GM12878 (cell line): ENCODE data around the gene ABCC11. TPM values are rescaled to one million over a fixed set of nuclear protein-coding genes. Genes with fewer than 3 reads are reported as not detected.
A peak's percentile ranks its signal among the peaks of the same experiment; 100 is the strongest.

Experiments used
- ATAC-seq: fragments of 200-7000 bp; cut with Tn5 transposase; 3 replicates; pipeline ENCODE4 v1.9.1; 2020; ENCODE audit warnings: mild to moderate bottlenecking, moderate library complexity
- BruUV-seq: library from RNA; stranded (reverse); fragments of 400-500 nt; replicated peaks from 2 replicates; lab custom pipeline; 2021; lab: Mats Ljungman, UMichigan
- CTCF ChIA-PET: fragments of 300-600 bp; sonication (Branson Sonifier 250); formaldehyde crosslinking; extraction: SDS; loops from one replicate; lab custom pipeline; 2021; ENCODE audit warnings: inconsistent platforms; lab: Yijun Ruan, JAX
- POLR2A ChIA-PET: fragments of 350-600 bp; formaldehyde crosslinking; extraction: SDS; loops from one replicate; lab custom pipeline; 2021; ENCODE audit warnings: inconsistent platforms; lab: Charles Lee
- RAD21 ChIA-PET: fragments of 300-600 bp; sonication (Branson Sonifier 250); formaldehyde crosslinking; loops from one replicate; lab custom pipeline; 2023; ENCODE audit warnings: antibody characterized with exemption; ENCODE audit not compliant: unreplicated experiment; lab: Charles Lee
- SMC1A ChIA-PET: fragments of 300-600 bp; sonication (Branson Sonifier 250); formaldehyde crosslinking; loops from one replicate; lab custom pipeline; 2023; ENCODE audit not compliant: unreplicated experiment, uncharacterized antibody; lab: Charles Lee
- DNase-seq: peaks from one replicate; pipeline ENCODE4 v3.0.0-alpha.2; 2011; ENCODE audit warnings: low read depth, low spot score
- FAIRE-seq: peaks from 3 replicates; lab custom pipeline; 2011; peaks lifted over from hg19 to GRCh38; lab: Jason Lieb, UNC
- H2AFZ ChIP-seq: 2 replicates; pipeline ENCODE4 v1.6.0; 2011; ENCODE audit warnings: low read depth, low read length, control low read depth; ENCODE audit not compliant: control insufficient read depth
- H3K27ac ChIP-seq: 2 replicates; pipeline ENCODE4 v1.5.1; 2011; ENCODE audit warnings: control low read depth; ENCODE audit not compliant: control insufficient read depth, insufficient read depth
- H3K27me3 ChIP-seq, 2 experiments: replicated peaks in 1 of 2; 2 replicates each; pipeline versions ENCODE4 v1.6.0 to v1.6.1; 2011; ENCODE audit warnings: low read length in 1 of 2; ENCODE audit not compliant: control insufficient read depth in 2 of 2, insufficient read depth in 2 of 2
- H3K36me3 ChIP-seq, 2 experiments: 2 replicates each; pipeline ENCODE4 v1.5.1; 2011; ENCODE audit warnings: low read length in 1 of 2; ENCODE audit not compliant: control insufficient read depth in 2 of 2, insufficient read depth in 2 of 2
- H3K4me1 ChIP-seq: 2 replicates; pipeline ENCODE4 v1.6.1; 2011; ENCODE audit warnings: mild to moderate bottlenecking, low read length, moderate library complexity, mixed read lengths; ENCODE audit not compliant: control insufficient read depth, insufficient read depth
- H3K4me2 ChIP-seq: 2 replicates; pipeline ENCODE4 v1.6.0; 2011; ENCODE audit warnings: control low read depth; ENCODE audit not compliant: control insufficient read depth, insufficient read depth
- H3K4me3 ChIP-seq: fragments of 200-600 bp; sonication (generic); 2 replicates; pipeline ENCODE4 v1.5.1; 2016
- H3K79me2 ChIP-seq: 2 replicates; pipeline ENCODE4 v1.6.0; 2011; ENCODE audit warnings: low read length; ENCODE audit not compliant: control insufficient read depth, insufficient read depth
- H3K9ac ChIP-seq: 2 replicates; pipeline ENCODE4 v1.8.0; 2011; ENCODE audit warnings: low read length, control low read depth, mixed read lengths; ENCODE audit not compliant: control insufficient read depth, insufficient read depth
- H3K9me3 ChIP-seq: replicated peaks from 3 replicates; pipeline ENCODE4 v1.5.1; 2011; ENCODE audit warnings: mild to moderate bottlenecking, low read length; ENCODE audit not compliant: control insufficient read depth, insufficient read depth
- H4K20me1 ChIP-seq: 2 replicates; pipeline ENCODE4 v1.6.0; 2011; ENCODE audit not compliant: control insufficient read depth, insufficient read depth
- CHD4 ChIP-seq: fragments of 200-600 bp; sonication (generic); IDR thresholded peaks from 2 replicates; pipeline ENCODE4 v1.6.1; 2016; ENCODE audit warnings: mild to moderate bottlenecking
- GABPA ChIP-seq: IDR thresholded peaks from 2 replicates; pipeline ENCODE4 v1.6.1; 2014; ENCODE audit warnings: antibody characterized with exemption, low read depth, mild to moderate bottlenecking, inconsistent platforms
- HDGF ChIP-seq: fragments of 450-650 bp; IDR thresholded peaks from 2 replicates; pipeline ENCODE4 v1.6.1; 2016; ENCODE audit warnings: antibody characterized with exemption
- IKZF1 ChIP-seq: fragments of 450-650 bp; conservative IDR thresholded peaks from 2 replicates; pipeline ENCODE4 v1.6.1; 2017; ENCODE audit warnings: antibody characterized with exemption, mild to moderate bottlenecking
- IKZF2 ChIP-seq, 2 experiments: fragments of 450-650 bp; IDR thresholded peaks; 2 replicates each; pipeline ENCODE4 v1.6.1; 2017; ENCODE audit warnings: mild to moderate bottlenecking in 2 of 2, moderate library complexity in 2 of 2
- IRF4 ChIP-seq: IDR thresholded peaks from 2 replicates; pipeline ENCODE4 v1.6.1; 2011; ENCODE audit warnings: low read depth, low read length
- NFYA ChIP-seq: IDR thresholded peaks from 2 replicates; pipeline ENCODE4 v1.6.1; 2011; ENCODE audit warnings: low read depth, mild to moderate bottlenecking, low read length, improper control_type of control experiment, borderline replicate concordance
- PAX8 ChIP-seq: fragments of 450-650 bp; IDR thresholded peaks from 2 replicates; pipeline ENCODE4 v1.6.1; 2017; ENCODE audit warnings: mild to moderate bottlenecking, moderate library complexity
- POLR2AphosphoS2 ChIP-seq: IDR thresholded peaks from 2 replicates; pipeline ENCODE4 v1.6.1; 2011; ENCODE audit warnings: low read depth, mild to moderate bottlenecking, low read length, improper control_type of control experiment, moderate library complexity
- SUZ12 ChIP-seq: fragments of 200-600 bp; sonication (generic); IDR thresholded peaks from one replicate; pipeline ENCODE4 v1.6.1; 2018; ENCODE audit warnings: antibody characterized with exemption, mild to moderate bottlenecking; ENCODE audit not compliant: unreplicated experiment
- TAF1 ChIP-seq: IDR thresholded peaks from 2 replicates; pipeline ENCODE4 v1.6.1; 2011; ENCODE audit warnings: mild to moderate bottlenecking, low read depth, low read length, borderline replicate concordance
- ZNF217 ChIP-seq: fragments of 450-650 bp; IDR thresholded peaks from 2 replicates; pipeline ENCODE4 v1.6.1; 2017; ENCODE audit warnings: antibody characterized with exemption, mild to moderate bottlenecking
- ZNF24 ChIP-seq: fragments of 450-650 bp; IDR thresholded peaks from 2 replicates; pipeline ENCODE4 v1.6.1; 2017; ENCODE audit warnings: antibody characterized with exemption, mild to moderate bottlenecking
- ZZZ3 ChIP-seq: IDR thresholded peaks from 2 replicates; pipeline ENCODE4 v1.6.1; 2011; ENCODE audit warnings: low read depth; ENCODE audit not compliant: control insufficient read depth, insufficient read length
- WGBS: methylation state at CpG from one replicate; pipeline ENCODE4 v1.1.6; 2016; ENCODE audit warnings: low lambda C conversion rate; ENCODE audit not compliant: insufficient replicate concordance, insufficient coverage; ENCODE audit errors: missing lambda C conversion rate; 5-methylcytosine and 5-hydroxymethylcytosine counted together
- in situ Hi-C: fragments of 300-500 bp; cut with MboI; formaldehyde crosslinking; loops from 9 replicates; pipeline ENCODE4 v1.14.3; 2018; ENCODE audit warnings: mixed read lengths
- intact Hi-C: fragments of 100-400 bp; cut with micrococcal nuclease; formaldehyde crosslinking; loops from one replicate; pipeline ENCODE4 v1.14.2; 2022; ENCODE audit not compliant: unreplicated experiment
- polyA plus RNA-seq, 11 experiments: library from polyadenylated mRNA; depleted of rRNA in 4 of 11; unstranded in 6 of 11; stranded (reverse) in 5 of 11; fragments of >200 nt; fragmentation: Nextera tagmentation in 4 of 11; fragmentation: Illumina TruSeq in 1 of 11; extraction: Ambion mirVana in 4 of 11; extraction: Trizol in 1 of 11; gene quantifications; 1 replicate in 1 of 11; 2 replicates in 10 of 11; pipeline versions ENCODE4 v1.2.1 to v1.2.3, GENCODE V29; 2011 to 2016; ENCODE audit warnings: inconsistent platforms in 2 of 11, missing spikeins in 2 of 11, low read depth in 1 of 11
- total RNA-seq, 4 experiments: library from RNA; depleted of rRNA in 3 of 4; stranded (reverse); fragments of >200 nt in 3 of 4; fragmentation: Illumina TruSeq in 1 of 4; extraction: Trizol in 1 of 4; gene quantifications; 2 replicates each; pipeline versions ENCODE4 v1.2.1 to v1.2.3, GENCODE V29; 2013 to 2021
- TF ChIP-seq, protein P1 (sequence below): fragments of 450-650 bp; IDR thresholded peaks from 2 replicates; pipeline ENCODE4 v1.6.1; 2017; ENCODE audit warnings: mild to moderate bottlenecking, moderate library complexity
- TF ChIP-seq, protein P2 (sequence below): IDR thresholded peaks from 2 replicates; pipeline ENCODE4 v1.6.1; 2011; ENCODE audit warnings: borderline replicate concordance, low read depth, mild to moderate bottlenecking, moderate library complexity, mixed read lengths, low read length; ENCODE audit not compliant: insufficient read depth; ENCODE audit errors: extremely low read length

The ABCC11 gene
- total and polyA plus RNA-seq, 10 of the 15 experiments (the other 5 are each of a cell fraction or from before 2014, with no cell fraction given): 0.04 to 0.20 (median 0.10) TPM; not detected in 6

DNA sequence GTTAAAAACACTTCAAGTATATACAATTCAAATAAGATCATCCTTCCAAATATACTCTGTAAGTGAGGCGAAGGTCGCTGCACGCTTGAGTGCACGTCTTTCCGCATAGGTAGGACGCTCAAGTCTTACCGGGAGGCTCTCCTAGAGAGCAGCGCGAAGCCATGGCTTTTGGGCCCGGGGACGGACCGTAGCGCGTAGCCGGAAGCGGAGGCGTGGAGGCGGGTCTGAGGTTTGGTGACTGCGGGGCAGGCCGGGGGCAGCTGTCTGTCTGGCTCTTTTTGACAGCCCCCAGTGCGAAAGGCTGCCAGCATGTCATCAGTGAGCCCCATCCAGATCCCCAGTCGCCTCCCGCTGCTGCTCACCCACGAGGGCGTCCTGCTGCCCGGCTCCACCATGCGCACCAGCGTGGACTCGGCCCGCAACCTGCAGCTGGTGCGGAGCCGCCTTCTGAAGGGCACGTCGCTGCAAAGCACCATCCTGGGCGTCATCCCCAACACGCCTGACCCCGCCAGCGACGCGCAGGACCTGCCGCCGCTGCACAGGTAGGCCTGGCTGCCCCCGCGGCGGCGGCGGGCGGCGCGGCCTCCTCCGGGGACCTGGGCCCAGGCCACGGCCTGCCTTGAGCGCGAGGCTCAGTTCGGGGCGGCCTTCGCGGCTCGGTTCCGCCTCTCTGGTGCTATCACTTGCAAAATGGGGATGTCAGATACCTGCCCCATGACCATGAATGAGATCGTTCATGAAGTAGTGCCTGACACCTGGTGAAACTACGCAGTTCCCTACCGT lies 3.1 kb downstream of the ABCC11 start, which contains the start of gene LONP2:
Gene LONP2, plus strand, starts transcription at position 221 of the 783 bp plus-strand sequence. Its CDS starts 89 bp downstream, at position 310.
- Histone ChIP-seq H3K27ac (peak within 1 kb of the TSS; percentile 80), H3K9me3 (no peaks in the 10 kb centered on the region; the same call in 2 of the 3 replicates), H4K20me1 (no peaks in the 10 kb centered on the region), H3K27me3 (no peaks in the 10 kb centered on the region), H3K4me1 (no peaks in the 10 kb centered on the region), H3K36me3 (no peaks in the 10 kb centered on the region), H3K9ac (peak within 1 kb of the TSS; percentile 71), H3K79me2 (peaks cover 47% of the 10 kb centered on the region), H3K4me3 (peak within 1 kb of the TSS; percentile 92), H3K4me2 (peak within 1 kb of the TSS; percentile 84), H2AFZ (peak within 1 kb of the TSS; percentile 88)
- DNase-seq: peak; percentile 75
- CTCF ChIA-PET: interaction anchor here (0.9 to 1.4 kb wide), 2 partner anchors 13 to 386 kb away, joined by 3 to 4 read pairs; no protein-coding TSS in a partner anchor
- SMC1A ChIA-PET: interaction anchor here (1.0 kb wide), 1 partner anchor 386 kb away, joined by 3 read pairs; no protein-coding TSS in a partner anchor
- peak; percentile 95 for ATAC-seq
- RAD21 ChIA-PET: no interaction called here
- peak; percentile 96 for FAIRE-seq
- in situ Hi-C loops: no loop called here
- intact Hi-C loops: loop anchor here (1.0 to 5.0 kb wide), 2 partner anchors 56 to 142 kb away; no protein-coding TSS in a partner anchor
- POLR2A ChIA-PET: no interaction called here
- BruUV-seq: no TSS peak
- WGBS: under 1% methylated on average over 63 of the region's 63 CpGs
- TF ChIP-seq IKZF1 (peak; percentile 75), ZNF217 (no peak), NFYA (no peak), CHD4 (no peak), ZZZ3 (no peak), GABPA (peak; percentile 87), TAF1 (peak; percentile 67; the same call in 1 of the 2 replicates), SUZ12 (no peak), HDGF (no peak), IRF4 (0 out of 2 replicates have a peak, but pooled peaks have one; percentile 49), IKZF2 (IDR thresholded peaks at IDR 0.05) (peak in 1 of 2 experiments; percentile 24; a peak in 1 of 4 replicates), PAX8 (no peak), POLR2AphosphoS2 (0 out of 2 replicates have a peak, but pooled peaks have one; percentile 27), ZNF24 (no peak)
- TF ChIP-seq, protein P1, sequence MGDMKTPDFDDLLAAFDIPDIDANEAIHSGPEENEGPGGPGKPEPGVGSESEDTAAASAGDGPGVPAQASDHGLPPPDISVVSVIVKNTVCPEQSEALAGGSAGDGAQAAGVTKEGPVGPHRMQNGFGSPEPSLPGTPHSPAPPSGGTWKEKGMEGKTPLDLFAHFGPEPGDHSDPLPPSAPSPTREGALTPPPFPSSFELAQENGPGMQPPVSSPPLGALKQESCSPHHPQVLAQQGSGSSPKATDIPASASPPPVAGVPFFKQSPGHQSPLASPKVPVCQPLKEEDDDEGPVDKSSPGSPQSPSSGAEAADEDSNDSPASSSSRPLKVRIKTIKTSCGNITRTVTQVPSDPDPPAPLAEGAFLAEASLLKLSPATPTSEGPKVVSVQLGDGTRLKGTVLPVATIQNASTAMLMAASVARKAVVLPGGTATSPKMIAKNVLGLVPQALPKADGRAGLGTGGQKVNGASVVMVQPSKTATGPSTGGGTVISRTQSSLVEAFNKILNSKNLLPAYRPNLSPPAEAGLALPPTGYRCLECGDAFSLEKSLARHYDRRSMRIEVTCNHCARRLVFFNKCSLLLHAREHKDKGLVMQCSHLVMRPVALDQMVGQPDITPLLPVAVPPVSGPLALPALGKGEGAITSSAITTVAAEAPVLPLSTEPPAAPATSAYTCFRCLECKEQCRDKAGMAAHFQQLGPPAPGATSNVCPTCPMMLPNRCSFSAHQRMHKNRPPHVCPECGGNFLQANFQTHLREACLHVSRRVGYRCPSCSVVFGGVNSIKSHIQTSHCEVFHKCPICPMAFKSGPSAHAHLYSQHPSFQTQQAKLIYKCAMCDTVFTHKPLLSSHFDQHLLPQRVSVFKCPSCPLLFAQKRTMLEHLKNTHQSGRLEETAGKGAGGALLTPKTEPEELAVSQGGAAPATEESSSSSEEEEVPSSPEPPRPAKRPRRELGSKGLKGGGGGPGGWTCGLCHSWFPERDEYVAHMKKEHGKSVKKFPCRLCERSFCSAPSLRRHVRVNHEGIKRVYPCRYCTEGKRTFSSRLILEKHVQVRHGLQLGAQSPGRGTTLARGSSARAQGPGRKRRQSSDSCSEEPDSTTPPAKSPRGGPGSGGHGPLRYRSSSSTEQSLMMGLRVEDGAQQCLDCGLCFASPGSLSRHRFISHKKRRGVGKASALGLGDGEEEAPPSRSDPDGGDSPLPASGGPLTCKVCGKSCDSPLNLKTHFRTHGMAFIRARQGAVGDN: no peak
- TF ChIP-seq, protein P2, sequence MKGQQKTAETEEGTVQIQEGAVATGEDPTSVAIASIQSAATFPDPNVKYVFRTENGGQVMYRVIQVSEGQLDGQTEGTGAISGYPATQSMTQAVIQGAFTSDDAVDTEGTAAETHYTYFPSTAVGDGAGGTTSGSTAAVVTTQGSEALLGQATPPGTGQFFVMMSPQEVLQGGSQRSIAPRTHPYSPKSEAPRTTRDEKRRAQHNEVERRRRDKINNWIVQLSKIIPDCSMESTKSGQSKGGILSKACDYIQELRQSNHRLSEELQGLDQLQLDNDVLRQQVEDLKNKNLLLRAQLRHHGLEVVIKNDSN: no peak
